ENCODE measurements around the gene ADAP1.

- TF ChIP-seq CTCF (IDR thresholded peaks at IDR 0.05; ENCODE audit: insufficient read depth, low read length, poor library complexity, severe bottlenecking) (no peak), EZH2phosphoT487 (conservative IDR thresholded peaks at IDR 0.05; ENCODE audit: low read length) (no peak)
These were observed 28.6 kb upstream of the ADAP1 start, which contains the start of gene CYP2W1 for GRCh38 chr7:983004-983615.
